Measurements from ENCODE around the gene KLF13.

KLF13 gene

DNA sequence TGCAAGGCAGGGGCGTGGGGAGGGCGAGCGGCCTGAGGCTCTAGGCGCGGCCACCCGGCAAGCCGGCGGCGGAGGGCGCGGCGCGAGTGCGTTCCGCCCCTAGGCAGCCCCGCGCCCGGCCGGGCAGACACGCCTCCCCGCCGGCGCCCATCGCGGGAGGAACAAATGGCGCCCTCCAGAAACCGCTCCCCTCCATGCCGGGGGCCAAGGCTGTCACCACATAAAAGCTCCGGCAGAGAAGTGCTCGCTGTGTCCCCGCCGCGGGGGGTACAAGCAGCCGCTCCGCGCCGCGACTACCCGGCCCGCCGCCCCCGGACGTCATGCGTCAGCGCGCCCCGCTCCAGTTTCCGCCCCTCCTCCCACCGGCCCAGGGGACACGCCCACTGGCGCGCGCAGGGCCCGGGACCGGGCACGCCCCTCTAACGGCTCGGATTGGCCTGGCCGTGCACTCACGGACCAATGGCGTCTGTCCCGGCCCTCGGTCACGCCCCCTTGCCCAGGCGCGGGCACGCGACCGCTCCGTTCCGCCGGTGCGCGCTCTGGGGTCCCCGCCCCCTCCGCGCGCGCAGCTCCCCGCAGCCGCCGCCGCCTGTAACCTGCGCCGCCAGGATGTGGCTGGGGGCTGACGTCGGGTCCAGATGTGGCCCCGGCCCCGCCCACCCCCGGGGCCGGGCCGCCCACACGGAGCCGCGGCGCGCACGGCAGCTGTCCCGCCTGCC, at the start of gene KLF13:
KLF13 (plus strand) TSS at position 680 of the 719 bp plus-strand sequence. CDS start 378 bp downstream, outside the sequence.
- Histone ChIP-seq H3K36me3 (ENCODE audit: control insufficient read depth in 1 of 2, insufficient read depth in 2 of 2, low read length in 2 of 2) (peaks cover 0 to 2% of the 10 kb centered on the region in 2 donors), H3K4me1 (ENCODE audit: control insufficient read depth in 1 of 2, insufficient read depth in 2 of 2, low read length in 2 of 2) (peaks cover 22 to 32% of the 10 kb centered on the region in 2 donors), H3K27me3 (ENCODE audit: low read depth, low read length) (no peaks in the 10 kb centered on the region), H3K27ac (ENCODE audit: low read length) (peak within 1 kb of the TSS; percentile 89), H3K4me3 (ENCODE audit: low read depth in 1 of 2, low read length in 2 of 2) (peak within 1 kb of the TSS; percentile 71 to 74), H3K9me3 (ENCODE audit: control insufficient read depth in 1 of 2, low read length in 2 of 2) (peaks cover 0 to 2% of the 10 kb centered on the region in 2 donors)

DNA sequence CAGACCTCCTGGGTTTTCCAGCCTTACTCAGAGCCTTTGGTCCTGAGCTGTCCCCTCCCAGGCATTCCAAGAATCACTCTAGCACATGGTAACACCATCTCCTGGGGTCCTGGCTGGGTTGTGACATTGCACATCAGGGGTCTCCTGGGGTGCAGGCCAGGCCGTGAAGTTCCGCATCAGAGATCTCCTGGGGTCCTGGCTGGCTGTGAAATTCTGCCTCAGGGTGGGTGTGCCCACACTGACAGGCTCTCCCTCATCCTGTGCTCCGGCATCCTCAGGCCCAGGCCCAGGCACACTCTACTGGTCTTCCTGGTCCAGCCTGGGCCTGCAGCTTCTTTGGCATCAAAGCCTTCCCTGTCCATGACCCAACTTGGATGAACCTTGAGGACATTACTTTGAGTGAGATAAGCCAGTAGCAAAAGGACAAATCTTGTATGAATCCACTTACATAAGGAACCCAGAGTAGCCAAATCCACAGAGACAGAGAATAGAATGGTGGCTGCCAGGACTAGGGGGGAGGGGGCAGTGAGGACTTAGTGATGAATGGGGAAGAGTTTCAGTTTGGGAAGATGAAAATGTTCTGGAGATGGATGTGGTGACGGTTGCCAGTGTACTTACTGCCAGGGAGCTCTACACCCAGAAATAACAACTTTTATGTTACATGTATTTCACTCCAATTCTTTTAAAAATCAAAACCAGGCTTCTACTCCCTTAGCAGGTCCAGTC, 49.1 kb upstream of the KLF13 start:
- no peaks in the 10 kb centered on the region for H3K27me3 ChIP-seq (ENCODE audit: low read depth, low read length)
- no peak overlapping the region for H3K4me3 ChIP-seq (ENCODE audit: low read depth in 1 of 2, low read length in 2 of 2)
- no peaks in the 10 kb centered on the region for H3K36me3 ChIP-seq (ENCODE audit: control insufficient read depth in 1 of 2, insufficient read depth in 2 of 2, low read length in 2 of 2)
- H3K4me1 ChIP-seq (ENCODE audit: control insufficient read depth in 1 of 2, insufficient read depth in 2 of 2, low read length in 2 of 2), result no peaks in the 10 kb centered on the region
- no peak overlapping the region for H3K27ac ChIP-seq (ENCODE audit: low read length)
- H3K9me3 ChIP-seq (ENCODE audit: control insufficient read depth in 1 of 2, low read length in 2 of 2), result no peaks in the 10 kb centered on the region

DNA sequence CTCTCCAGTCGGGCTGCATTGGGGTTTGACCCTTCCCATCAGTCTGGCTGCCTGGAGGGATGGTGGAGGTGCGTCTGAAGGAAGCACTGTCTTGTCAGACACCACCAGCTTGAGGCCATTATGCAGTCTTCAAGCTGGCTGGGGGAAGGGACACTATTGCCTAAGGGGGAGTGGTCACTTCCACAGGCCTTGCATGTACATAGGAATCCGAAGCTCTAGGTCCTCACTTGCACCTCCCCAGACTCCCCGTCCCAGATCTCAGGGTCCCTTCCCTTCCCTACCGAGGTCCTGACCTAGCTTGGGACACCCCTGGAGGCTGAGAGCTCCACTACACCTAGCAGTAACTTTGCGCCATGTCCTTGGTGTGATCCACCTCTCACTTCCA, 48.6 kb upstream of the KLF13 start:
- Histone ChIP-seq H3K27me3 (ENCODE audit: low read depth, low read length) (no peaks in the 10 kb centered on the region), H3K4me1 (ENCODE audit: control insufficient read depth in 1 of 2, insufficient read depth in 2 of 2, low read length in 2 of 2) (no peaks in the 10 kb centered on the region), H3K4me3 (ENCODE audit: low read depth in 1 of 2, low read length in 2 of 2) (no peak overlapping the region), H3K36me3 (ENCODE audit: control insufficient read depth in 1 of 2, insufficient read depth in 2 of 2, low read length in 2 of 2) (no peaks in the 10 kb centered on the region), H3K9me3 (ENCODE audit: control insufficient read depth in 1 of 2, low read length in 2 of 2) (no peaks in the 10 kb centered on the region), H3K27ac (ENCODE audit: low read length) (no peak overlapping the region)

DNA sequence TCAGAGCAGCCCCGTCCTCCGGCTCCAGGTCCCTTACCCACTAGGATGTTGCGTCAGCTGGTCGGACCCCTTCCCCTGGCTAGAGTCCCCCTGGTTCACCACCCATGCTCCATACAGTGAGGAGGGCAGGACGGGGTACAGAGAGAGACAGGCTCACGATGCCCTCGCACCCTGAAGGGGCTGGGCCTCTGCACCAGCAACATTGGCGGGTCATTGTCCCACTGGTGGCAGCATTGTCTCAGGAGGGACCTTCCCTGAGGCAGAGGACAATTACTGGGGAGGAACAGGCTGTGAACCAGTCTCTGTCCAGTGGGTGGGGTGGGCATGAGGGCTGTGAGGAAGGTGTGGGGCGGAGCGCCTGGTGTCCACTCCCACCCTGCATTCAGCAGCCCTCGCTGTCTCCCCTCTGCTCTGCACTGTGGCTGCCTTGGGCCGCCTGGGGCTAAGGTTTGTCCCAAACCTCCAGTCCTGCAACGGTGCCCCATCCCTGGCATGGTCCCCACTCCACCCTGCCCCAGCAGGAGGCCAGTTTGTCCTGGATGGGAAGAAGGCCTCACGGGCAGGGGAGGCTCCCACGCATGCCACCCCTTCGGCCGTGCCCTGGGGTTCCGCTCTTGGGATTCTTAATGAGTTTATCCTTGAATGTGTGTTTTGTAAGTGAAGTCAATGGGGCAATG, 48.0 kb upstream of the KLF13 start:
- H3K36me3 ChIP-seq (ENCODE audit: control insufficient read depth in 1 of 2, insufficient read depth in 2 of 2, low read length in 2 of 2), result no peaks in the 10 kb centered on the region
- no peaks in the 10 kb centered on the region for H3K9me3 ChIP-seq (ENCODE audit: control insufficient read depth in 1 of 2, low read length in 2 of 2)
- no peaks in the 10 kb centered on the region for H3K27me3 ChIP-seq (ENCODE audit: low read depth, low read length)
- H3K4me1 ChIP-seq (ENCODE audit: control insufficient read depth in 1 of 2, insufficient read depth in 2 of 2, low read length in 2 of 2), result no peaks in the 10 kb centered on the region
- no peak overlapping the region for H3K27ac ChIP-seq (ENCODE audit: low read length)
- no peak overlapping the region for H3K4me3 ChIP-seq (ENCODE audit: low read depth in 1 of 2, low read length in 2 of 2)

GRCh38 chr15:31279221-31280045, 47.2 kb upstream of the KLF13 start:
- H3K27me3 ChIP-seq (ENCODE audit: low read depth, low read length), result no peaks in the 10 kb centered on the region
- no peaks in the 10 kb centered on the region for H3K36me3 ChIP-seq (ENCODE audit: control insufficient read depth in 1 of 2, insufficient read depth in 2 of 2, low read length in 2 of 2)
- no peaks in the 10 kb centered on the region for H3K4me1 ChIP-seq (ENCODE audit: control insufficient read depth in 1 of 2, insufficient read depth in 2 of 2, low read length in 2 of 2)
- no peak overlapping the region for H3K4me3 ChIP-seq (ENCODE audit: low read depth in 1 of 2, low read length in 2 of 2)
- no peak overlapping the region for H3K27ac ChIP-seq (ENCODE audit: low read length)
- no peaks in the 10 kb centered on the region for H3K9me3 ChIP-seq (ENCODE audit: control insufficient read depth in 1 of 2, low read length in 2 of 2)

- Histone ChIP-seq H3K9me3 (ENCODE audit: control insufficient read depth in 1 of 2, low read length in 2 of 2) (no peaks in the 10 kb centered on the region), H3K27ac (ENCODE audit: low read length) (no peak overlapping the region), H3K27me3 (ENCODE audit: low read depth, low read length) (no peaks in the 10 kb centered on the region), H3K4me3 (ENCODE audit: low read depth in 1 of 2, low read length in 2 of 2) (no peak overlapping the region), H3K4me1 (ENCODE audit: control insufficient read depth in 1 of 2, insufficient read depth in 2 of 2, low read length in 2 of 2) (no peaks in the 10 kb centered on the region), H3K36me3 (ENCODE audit: control insufficient read depth in 1 of 2, insufficient read depth in 2 of 2, low read length in 2 of 2) (no peaks in the 10 kb centered on the region)
Observed at GRCh38 chr15:31280046-31280830, 46.4 kb upstream of the KLF13 start.

- no peak overlapping the region for H3K27ac ChIP-seq (ENCODE audit: low read length)
- H3K9me3 ChIP-seq (ENCODE audit: control insufficient read depth in 1 of 2, low read length in 2 of 2), result no peaks in the 10 kb centered on the region
- H3K4me3 ChIP-seq (ENCODE audit: low read depth in 1 of 2, low read length in 2 of 2), result no peak overlapping the region
- H3K27me3 ChIP-seq (ENCODE audit: low read depth, low read length), result no peaks in the 10 kb centered on the region
- no peaks in the 10 kb centered on the region for H3K4me1 ChIP-seq (ENCODE audit: control insufficient read depth in 1 of 2, insufficient read depth in 2 of 2, low read length in 2 of 2)
- H3K36me3 ChIP-seq (ENCODE audit: control insufficient read depth in 1 of 2, insufficient read depth in 2 of 2, low read length in 2 of 2), result no peaks in the 10 kb centered on the region
Observed at GRCh38 chr15:31280831-31281216, 45.8 kb upstream of the KLF13 start.

GRCh38 chr15:31283043-31283442, 43.6 kb upstream of the KLF13 start:
- Histone ChIP-seq H3K9me3 (ENCODE audit: control insufficient read depth in 1 of 2, low read length in 2 of 2) (peaks cover 0 to 4% of the 10 kb centered on the region in 2 donors), H3K4me3 (ENCODE audit: low read depth in 1 of 2, low read length in 2 of 2) (no peak overlapping the region), H3K36me3 (ENCODE audit: control insufficient read depth in 1 of 2, insufficient read depth in 2 of 2, low read length in 2 of 2) (no peaks in the 10 kb centered on the region), H3K27ac (ENCODE audit: low read length) (no peak overlapping the region), H3K27me3 (ENCODE audit: low read depth, low read length) (no peaks in the 10 kb centered on the region), H3K4me1 (ENCODE audit: control insufficient read depth in 1 of 2, insufficient read depth in 2 of 2, low read length in 2 of 2) (no peaks in the 10 kb centered on the region)

GRCh38 chr15:31285772-31286261, 40.8 kb upstream of the KLF13 start:
- Histone ChIP-seq H3K36me3 (ENCODE audit: control insufficient read depth in 1 of 2, insufficient read depth in 2 of 2, low read length in 2 of 2) (no peaks in the 10 kb centered on the region), H3K27ac (ENCODE audit: low read length) (no peak overlapping the region), H3K9me3 (ENCODE audit: control insufficient read depth in 1 of 2, low read length in 2 of 2) (peaks cover 0 to 4% of the 10 kb centered on the region in 2 donors), H3K27me3 (ENCODE audit: low read depth, low read length) (no peaks in the 10 kb centered on the region), H3K4me3 (ENCODE audit: low read depth in 1 of 2, low read length in 2 of 2) (no peak overlapping the region), H3K4me1 (ENCODE audit: control insufficient read depth in 1 of 2, insufficient read depth in 2 of 2, low read length in 2 of 2) (no peaks in the 10 kb centered on the region)

GRCh38 chr15:31291048-31291578, 35.5 kb upstream of the KLF13 start:
- Histone ChIP-seq H3K27me3 (ENCODE audit: low read depth, low read length) (no peaks in the 10 kb centered on the region), H3K4me3 (ENCODE audit: low read depth in 1 of 2, low read length in 2 of 2) (no peak overlapping the region), H3K9me3 (ENCODE audit: control insufficient read depth in 1 of 2, low read length in 2 of 2) (peaks cover 0 to 4% of the 10 kb centered on the region in 2 donors), H3K36me3 (ENCODE audit: control insufficient read depth in 1 of 2, insufficient read depth in 2 of 2, low read length in 2 of 2) (no peaks in the 10 kb centered on the region), H3K4me1 (ENCODE audit: control insufficient read depth in 1 of 2, insufficient read depth in 2 of 2, low read length in 2 of 2) (no peaks in the 10 kb centered on the region), H3K27ac (ENCODE audit: low read length) (no peak overlapping the region)
